ENCODE results near the gene STK32B.

GRCh38 chr4:5409237-5409636 is 358.0 kb downstream of the STK32B start:
- TF ChIP-seq, protein P1, sequence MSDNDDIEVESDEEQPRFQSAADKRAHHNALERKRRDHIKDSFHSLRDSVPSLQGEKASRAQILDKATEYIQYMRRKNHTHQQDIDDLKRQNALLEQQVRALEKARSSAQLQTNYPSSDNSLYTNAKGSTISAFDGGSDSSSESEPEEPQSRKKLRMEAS (IDR thresholded peaks at IDR 0.05) = no peak
- no peak for TF ChIP-seq CTCF (IDR thresholded peaks at IDR 0.05)
- TF ChIP-seq JUN (IDR thresholded peaks at IDR 0.05) = no peak
- no peak for TF ChIP-seq POLR2A (IDR thresholded peaks at IDR 0.05; ENCODE audit: low read length)
- TF ChIP-seq HMGXB4 (CRISPR knock-in tag; IDR thresholded peaks at IDR 0.05; ENCODE audit: borderline replicate concordance) = no peak
- TF ChIP-seq, protein P2, sequence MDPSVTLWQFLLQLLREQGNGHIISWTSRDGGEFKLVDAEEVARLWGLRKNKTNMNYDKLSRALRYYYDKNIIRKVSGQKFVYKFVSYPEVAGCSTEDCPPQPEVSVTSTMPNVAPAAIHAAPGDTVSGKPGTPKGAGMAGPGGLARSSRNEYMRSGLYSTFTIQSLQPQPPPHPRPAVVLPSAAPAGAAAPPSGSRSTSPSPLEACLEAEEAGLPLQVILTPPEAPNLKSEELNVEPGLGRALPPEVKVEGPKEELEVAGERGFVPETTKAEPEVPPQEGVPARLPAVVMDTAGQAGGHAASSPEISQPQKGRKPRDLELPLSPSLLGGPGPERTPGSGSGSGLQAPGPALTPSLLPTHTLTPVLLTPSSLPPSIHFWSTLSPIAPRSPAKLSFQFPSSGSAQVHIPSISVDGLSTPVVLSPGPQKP (IDR thresholded peaks at IDR 0.05; ENCODE audit: low read depth, low read length) = no peak
- TF ChIP-seq GATA3 (IDR thresholded peaks at IDR 0.05; ENCODE audit: borderline replicate concordance) = no peak
- TF ChIP-seq SMC3 (IDR thresholded peaks at IDR 0.05) = no peak
- TF ChIP-seq RCOR1 (IDR thresholded peaks at IDR 0.05; ENCODE audit: low read depth, low read length) = no peak
- TF ChIP-seq RFX5 (IDR thresholded peaks at IDR 0.05) = no peak

Data from A549 (cell line).